ENCODE measurements around the gene CCDC159. TPM values are rescaled to one million over a fixed set of nuclear protein-coding genes. Genes with fewer than 3 reads are reported as not detected.

Gene CCDC159
- total and polyA plus RNA-seq, 2 of the 13 experiments (the other 11 are each of a cell fraction or from before 2014, with no cell fraction given), result 1.7 to 6.3 TPM

DNA sequence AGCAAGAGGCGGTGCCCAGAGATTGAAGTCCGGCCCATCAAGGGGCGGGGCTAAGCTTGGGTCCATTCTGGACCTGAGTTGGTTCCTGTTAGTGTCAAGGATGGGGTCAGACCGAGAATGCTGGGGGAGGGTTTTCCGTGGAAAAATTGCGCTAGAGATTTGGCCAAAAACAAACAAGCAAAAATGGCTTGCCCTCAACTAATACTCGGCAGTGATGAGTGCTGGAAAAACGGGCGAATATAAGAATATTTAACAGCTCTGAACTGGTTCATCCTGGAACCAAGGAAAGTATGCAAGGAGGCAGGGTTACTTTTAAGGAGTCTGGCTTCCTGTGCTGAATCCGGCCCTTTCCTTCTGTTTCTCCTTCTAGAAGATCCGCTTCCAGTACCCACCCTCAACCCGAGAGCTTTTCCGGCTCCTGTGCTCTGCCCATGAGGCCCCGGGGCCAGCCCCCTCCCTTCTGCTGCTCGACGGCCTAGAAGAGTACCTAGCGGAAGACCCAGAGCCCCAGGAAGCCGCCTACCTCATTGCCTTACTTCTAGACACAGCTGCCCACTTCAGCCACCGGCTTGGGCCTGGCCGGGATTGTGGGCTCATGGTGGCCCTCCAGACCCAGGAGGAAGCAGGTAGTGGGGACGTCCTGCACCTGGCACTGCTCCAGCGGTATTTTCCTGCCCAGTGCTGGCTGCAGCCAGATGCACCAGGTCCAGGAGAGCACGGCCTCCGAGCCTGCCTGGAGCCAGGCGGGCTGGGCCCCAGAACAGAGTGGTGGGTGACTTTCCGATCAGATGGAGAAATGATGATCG is 29.0 kb downstream of the CCDC159 start (continued):
- TF ChIP-seq CENPX (CRISPR knock-in tag; IDR thresholded peaks at IDR 0.05) (no peak), ARNTL (CRISPR knock-in tag; IDR thresholded peaks at IDR 0.05) (0 out of 2 replicates have a peak, but pooled peaks have one; percentile 26), ZNF776 (CRISPR knock-in tag; IDR thresholded peaks at IDR 0.05) (0 out of 2 replicates have a peak, but pooled peaks have one; percentile 56), ZNF83 (CRISPR knock-in tag; IDR thresholded peaks at IDR 0.05; ENCODE audit: borderline replicate concordance) (no peak), NFIC (IDR thresholded peaks at IDR 0.05; ENCODE audit: low read length) (no peak), RFX5 (IDR thresholded peaks at IDR 0.05; ENCODE audit: low read depth, low read length) (no peak), ATF1 (CRISPR knock-in tag; IDR thresholded peaks at IDR 0.05) (no peak; the same call in 1 of the 2 replicates), ZKSCAN1 (IDR thresholded peaks at IDR 0.05; ENCODE audit: low read length) (no peak), KAT2B (IDR thresholded peaks at IDR 0.05; ENCODE audit: borderline replicate concordance, low read depth, low read length) (no peak), ZNF468 (CRISPR knock-in tag; IDR thresholded peaks at IDR 0.05) (no peak), RXRA (CRISPR knock-in tag; IDR thresholded peaks at IDR 0.05) (no peak), ZNF274 (CRISPR knock-in tag; IDR thresholded peaks at IDR 0.05) (no peak), NCOA2 (CRISPR knock-in tag; IDR thresholded peaks at IDR 0.05) (no peak; the same call in 1 of the 2 replicates), ZNF850 (CRISPR knock-in tag; conservative IDR thresholded peaks at IDR 0.05) (no peak)
- TF ChIP-seq, protein P1, sequence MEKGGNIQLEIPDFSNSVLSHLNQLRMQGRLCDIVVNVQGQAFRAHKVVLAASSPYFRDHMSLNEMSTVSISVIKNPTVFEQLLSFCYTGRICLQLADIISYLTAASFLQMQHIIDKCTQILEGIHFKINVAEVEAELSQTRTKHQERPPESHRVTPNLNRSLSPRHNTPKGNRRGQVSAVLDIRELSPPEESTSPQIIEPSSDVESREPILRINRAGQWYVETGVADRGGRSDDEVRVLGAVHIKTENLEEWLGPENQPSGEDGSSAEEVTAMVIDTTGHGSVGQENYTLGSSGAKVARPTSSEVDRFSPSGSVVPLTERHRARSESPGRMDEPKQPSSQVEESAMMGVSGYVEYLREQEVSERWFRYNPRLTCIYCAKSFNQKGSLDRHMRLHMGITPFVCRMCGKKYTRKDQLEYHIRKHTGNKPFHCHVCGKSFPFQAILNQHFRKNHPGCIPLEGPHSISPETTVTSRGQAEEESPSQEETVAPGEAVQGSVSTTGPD (CRISPR knock-in tag; IDR thresholded peaks at IDR 0.05), result no peak
- TF ChIP-seq, protein P2, sequence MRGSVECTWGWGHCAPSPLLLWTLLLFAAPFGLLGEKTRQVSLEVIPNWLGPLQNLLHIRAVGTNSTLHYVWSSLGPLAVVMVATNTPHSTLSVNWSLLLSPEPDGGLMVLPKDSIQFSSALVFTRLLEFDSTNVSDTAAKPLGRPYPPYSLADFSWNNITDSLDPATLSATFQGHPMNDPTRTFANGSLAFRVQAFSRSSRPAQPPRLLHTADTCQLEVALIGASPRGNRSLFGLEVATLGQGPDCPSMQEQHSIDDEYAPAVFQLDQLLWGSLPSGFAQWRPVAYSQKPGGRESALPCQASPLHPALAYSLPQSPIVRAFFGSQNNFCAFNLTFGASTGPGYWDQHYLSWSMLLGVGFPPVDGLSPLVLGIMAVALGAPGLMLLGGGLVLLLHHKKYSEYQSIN (CRISPR knock-in tag; IDR thresholded peaks at IDR 0.05; ENCODE audit: borderline replicate concordance), result no peak
- TF ChIP-seq, protein P3, sequence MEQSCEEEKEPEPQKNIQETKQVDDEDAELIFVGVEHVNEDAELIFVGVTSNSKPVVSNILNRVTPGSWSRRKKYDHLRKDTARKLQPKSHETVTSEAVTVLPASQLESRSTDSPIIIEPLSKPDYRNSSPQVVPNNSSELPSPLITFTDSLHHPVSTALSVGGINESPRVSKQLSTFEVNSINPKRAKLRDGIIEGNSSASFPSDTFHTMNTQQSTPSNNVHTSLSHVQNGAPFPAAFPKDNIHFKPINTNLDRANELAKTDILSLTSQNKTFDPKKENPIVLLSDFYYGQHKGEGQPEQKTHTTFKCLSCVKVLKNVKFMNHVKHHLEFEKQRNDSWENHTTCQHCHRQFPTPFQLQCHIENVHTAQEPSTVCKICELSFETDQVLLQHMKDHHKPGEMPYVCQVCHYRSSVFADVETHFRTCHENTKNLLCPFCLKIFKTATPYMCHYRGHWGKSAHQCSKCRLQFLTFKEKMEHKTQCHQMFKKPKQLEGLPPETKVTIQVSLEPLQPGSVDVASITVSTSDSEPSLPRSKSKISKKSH (CRISPR knock-in tag; IDR thresholded peaks at IDR 0.05; ENCODE audit: borderline replicate concordance), result peak; percentile 77
- TF ChIP-seq, protein P4, sequence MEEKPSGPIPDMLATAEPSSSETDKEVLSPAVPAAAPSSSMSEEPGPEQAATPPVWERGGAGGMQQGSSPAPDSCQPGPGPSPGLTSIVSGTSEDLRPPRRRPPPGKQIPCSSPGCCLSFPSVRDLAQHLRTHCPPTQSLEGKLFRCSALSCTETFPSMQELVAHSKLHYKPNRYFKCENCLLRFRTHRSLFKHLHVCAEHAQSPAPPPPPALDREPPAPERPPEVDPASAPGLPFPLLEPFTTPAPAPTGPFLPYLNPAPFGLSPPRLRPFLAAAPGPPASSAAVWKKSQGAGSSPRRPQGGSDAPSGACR (CRISPR knock-in tag; IDR thresholded peaks at IDR 0.05), result no peak
- TF ChIP-seq, protein P5, sequence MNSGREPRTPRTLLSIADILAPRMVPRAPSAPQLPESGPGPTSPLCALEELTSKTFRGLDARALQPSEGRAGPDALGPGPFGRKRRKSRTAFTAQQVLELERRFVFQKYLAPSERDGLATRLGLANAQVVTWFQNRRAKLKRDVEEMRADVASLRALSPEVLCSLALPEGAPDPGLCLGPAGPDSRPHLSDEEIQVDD (CRISPR knock-in tag; IDR thresholded peaks at IDR 0.05; ENCODE audit: borderline replicate concordance), result no peak
